ENCODE results near the gene NRXN2. TPM values are rescaled to one million over a fixed set of nuclear protein-coding genes. Genes with fewer than 3 reads are reported as not detected.

Gene NRXN2
- total and polyA plus RNA-seq, 2 of the 13 experiments (the other 11 are each of a cell fraction or from before 2014, with no cell fraction given), result not detected

DNA sequence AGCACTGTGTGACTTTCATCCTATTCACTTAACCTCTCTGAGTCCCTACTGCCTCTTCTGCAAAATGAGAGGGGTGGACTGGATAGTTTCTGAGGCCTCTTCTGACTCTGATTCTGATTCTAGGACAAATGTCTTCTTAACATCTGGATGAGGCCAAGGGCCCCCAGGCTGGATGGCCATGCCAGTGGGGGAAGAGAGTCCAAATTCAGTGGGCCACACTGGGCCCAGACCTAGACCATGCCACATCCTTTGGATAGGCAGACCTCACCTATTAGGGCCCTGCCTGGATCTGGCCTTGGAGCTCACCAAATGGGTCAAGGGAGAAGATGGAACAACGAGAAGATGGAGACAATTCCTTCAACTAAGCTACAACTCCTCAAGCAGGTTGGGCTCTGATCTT, 24.6 kb downstream of the NRXN2 start (continued):
- TF ChIP-seq NFATC3 (CRISPR knock-in tag; IDR thresholded peaks at IDR 0.05), result no peak
- no peak for TF ChIP-seq ZSCAN31 (CRISPR knock-in tag; IDR thresholded peaks at IDR 0.05; ENCODE audit: low read depth)
- TF ChIP-seq U2AF2 (IDR thresholded peaks at IDR 0.05; ENCODE audit: low read depth, low read length), result no peak
- no peak for TF ChIP-seq REPIN1 (CRISPR knock-in tag; IDR thresholded peaks at IDR 0.05; ENCODE audit: borderline replicate concordance, low read depth)

DNA sequence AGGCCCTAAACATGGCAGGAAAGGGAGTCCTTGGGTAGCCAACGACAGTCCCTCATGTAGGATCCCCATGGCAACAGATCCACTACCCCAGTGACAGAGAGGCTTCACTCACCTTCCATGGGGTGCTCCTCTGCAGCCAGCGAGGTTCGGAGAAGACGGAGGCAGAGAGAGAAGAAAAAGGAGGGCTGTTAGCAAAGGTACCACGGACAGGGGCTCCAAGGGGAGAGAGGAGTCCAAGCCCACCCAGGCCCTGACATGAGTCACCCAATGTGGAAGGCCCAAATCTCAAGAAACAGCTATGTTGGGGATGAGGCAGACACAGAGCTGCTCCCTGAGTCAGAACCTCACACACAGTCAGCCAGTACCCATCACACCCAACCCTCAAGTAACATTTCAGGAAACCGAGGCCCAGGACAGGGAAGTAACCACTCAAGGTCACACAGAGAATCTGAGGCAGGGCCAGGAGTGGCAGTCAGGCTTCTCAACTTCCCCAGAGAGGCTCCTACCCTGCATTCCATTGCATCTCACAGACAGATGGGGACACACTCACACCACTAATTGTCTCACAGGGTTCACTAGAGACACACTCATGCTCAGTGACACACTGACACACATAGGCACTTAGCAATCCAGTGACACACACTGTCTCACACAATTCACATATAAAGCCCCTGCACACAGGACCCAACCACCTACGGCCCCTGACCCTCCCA, 25.2 kb downstream of the NRXN2 start:
- no peak overlapping the region for H3K4me2 ChIP-seq (ENCODE audit: low read depth, low read length)
- in situ Hi-C loops (cut with HindIII; ENCODE audit: extremely low pct_ligation_motif_present, low pct_unique_long_range_greater_than_20kb) (no loop called here), intact Hi-C loops (cut with micrococcal nuclease; ENCODE audit: unreplicated experiment) (no loop called here)
- BruUV-seq (replicated peaks), result no TSS peak
- ChIA-PET CTCF (ENCODE audit: low intra/inter-chr PET ratio, low total read pairs) (no interaction called here), POLR2A (no interaction called here)
- no peaks in the 10 kb centered on the region for H4K20me1 ChIP-seq (ENCODE audit: insufficient read depth, low read length)
- no peaks in the 10 kb centered on the region for H3K79me2 ChIP-seq (ENCODE audit: insufficient read depth, low read length)
- H3K27me3 ChIP-seq (ENCODE audit: control insufficient read depth in 1 of 2, insufficient read depth in 2 of 2, low read length in 2 of 2), result peaks cover 6 to 69% of the 10 kb centered on the region in 2 experiments
- no peak for FAIRE-seq
- H3K27ac ChIP-seq (ENCODE audit: extremely low read length, insufficient read depth, low read length), result no peak overlapping the region
- no peaks in the 10 kb centered on the region for H3K36me3 ChIP-seq (replicated peaks in 1 of 2; ENCODE audit: control insufficient read depth in 1 of 2, insufficient read depth in 2 of 2, low read length in 2 of 2)
- no peak for ATAC-seq
- TF ChIP-seq ZNF431 (CRISPR knock-in tag; IDR thresholded peaks at IDR 0.05; ENCODE audit: borderline replicate concordance, low read depth) (no peak), HMG20A (CRISPR knock-in tag; IDR thresholded peaks at IDR 0.05; ENCODE audit: borderline replicate concordance) (no peak), ZNF136 (CRISPR knock-in tag; IDR thresholded peaks at IDR 0.05; ENCODE audit: low read depth) (no peak), ZBTB7B (CRISPR knock-in tag; IDR thresholded peaks at IDR 0.05) (no peak), MIER3 (CRISPR knock-in tag; IDR thresholded peaks at IDR 0.05; ENCODE audit: borderline replicate concordance) (no peak), YEATS4 (CRISPR knock-in tag; IDR thresholded peaks at IDR 0.05; ENCODE audit: borderline replicate concordance) (no peak), ATAD3A (CRISPR knock-in tag; IDR thresholded peaks at IDR 0.05) (no peak), PPARG (CRISPR knock-in tag; conservative IDR thresholded peaks at IDR 0.05) (no peak), MLLT10 (CRISPR knock-in tag; IDR thresholded peaks at IDR 0.05) (no peak), ZNF225 (CRISPR knock-in tag; IDR thresholded peaks at IDR 0.05) (no peak), NAIF1 (CRISPR knock-in tag; IDR thresholded peaks at IDR 0.05; ENCODE audit: borderline replicate concordance) (no peak), THYN1 (CRISPR knock-in tag; IDR thresholded peaks at IDR 0.05; ENCODE audit: borderline replicate concordance, low read depth) (no peak), MYNN (CRISPR knock-in tag; IDR thresholded peaks at IDR 0.05; ENCODE audit: low read depth) (no peak), HIVEP1 (CRISPR knock-in tag; IDR thresholded peaks at IDR 0.05) (no peak), ZNF737 (CRISPR knock-in tag; IDR thresholded peaks at IDR 0.05; ENCODE audit: borderline replicate concordance) (no peak)
- TF ChIP-seq, protein P1, sequence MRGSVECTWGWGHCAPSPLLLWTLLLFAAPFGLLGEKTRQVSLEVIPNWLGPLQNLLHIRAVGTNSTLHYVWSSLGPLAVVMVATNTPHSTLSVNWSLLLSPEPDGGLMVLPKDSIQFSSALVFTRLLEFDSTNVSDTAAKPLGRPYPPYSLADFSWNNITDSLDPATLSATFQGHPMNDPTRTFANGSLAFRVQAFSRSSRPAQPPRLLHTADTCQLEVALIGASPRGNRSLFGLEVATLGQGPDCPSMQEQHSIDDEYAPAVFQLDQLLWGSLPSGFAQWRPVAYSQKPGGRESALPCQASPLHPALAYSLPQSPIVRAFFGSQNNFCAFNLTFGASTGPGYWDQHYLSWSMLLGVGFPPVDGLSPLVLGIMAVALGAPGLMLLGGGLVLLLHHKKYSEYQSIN (CRISPR knock-in tag; IDR thresholded peaks at IDR 0.05; ENCODE audit: borderline replicate concordance), result no peak
- no peaks in the 10 kb centered on the region for H3K4me1 ChIP-seq (ENCODE audit: insufficient read depth, low read length)
- no peak overlapping the region for H3K4me3 ChIP-seq (replicated peaks in 1 of 3; ENCODE audit: insufficient read depth in 1 of 3, low read depth in 2 of 3, low read length in 3 of 3)
- H3K9me3 ChIP-seq (ENCODE audit: low read length), result no peaks in the 10 kb centered on the region
- DNase-seq (ENCODE audit: low spot score), result no peak
- 3% methylated on average over 6 of the region's 7 CpGs for WGBS (ENCODE audit: low lambda C conversion rate)
- no peak overlapping the region for H2AFZ ChIP-seq (ENCODE audit: low read length)
- H3K9ac ChIP-seq (ENCODE audit: insufficient read depth, low read depth, low read length), result no peak overlapping the region
